Astrocyte (in vitro differentiated cells and primary cell): ENCODE results near the gene ETV1. TPM values are rescaled to one million over a fixed set of nuclear protein-coding genes. Genes with fewer than 3 reads are reported as not detected.

Source experiments
- DNase-seq: peaks from one replicate; pipeline ENCODE4 v3.0.0-alpha.2; 2010; ENCODE audit warnings: low read depth
- FAIRE-seq: peaks from 2 replicates; lab custom pipeline; 2011; peaks lifted over from hg19 to GRCh38; lab: Jason Lieb, UNC
- H2AFZ ChIP-seq: 2 replicates; pipeline ENCODE4 v1.6.0; 2012; ENCODE audit warnings: low read depth, low read length, inconsistent platforms
- H3K27ac ChIP-seq: 2 replicates; pipeline ENCODE4 v1.5.1; 2011; ENCODE audit warnings: low read depth, low read length, inconsistent platforms
- H3K27me3 ChIP-seq: 2 replicates; pipeline ENCODE4 v1.6.0; 2011; ENCODE audit warnings: low read length, inconsistent platforms; ENCODE audit not compliant: insufficient read depth
- H3K36me3 ChIP-seq: 2 replicates; pipeline ENCODE4 v1.5.1; 2011; ENCODE audit warnings: low read length, inconsistent platforms; ENCODE audit not compliant: insufficient read depth
- H3K4me1 ChIP-seq: 2 replicates; pipeline ENCODE4 v1.5.1; 2011; ENCODE audit warnings: low read length, inconsistent platforms; ENCODE audit not compliant: insufficient read depth
- H3K4me2 ChIP-seq: 2 replicates; pipeline ENCODE4 v1.6.0; 2012; ENCODE audit warnings: low read length, inconsistent platforms
- H3K4me3 ChIP-seq: 2 replicates; pipeline ENCODE4 v1.5.1; 2011; ENCODE audit warnings: low read depth, mild to moderate bottlenecking, low read length, inconsistent platforms; ENCODE audit not compliant: insufficient read depth
- H3K79me2 ChIP-seq: 2 replicates; pipeline ENCODE4 v1.6.0; 2012; ENCODE audit warnings: mild to moderate bottlenecking, low read length, inconsistent platforms; ENCODE audit not compliant: insufficient read depth
- H3K9ac ChIP-seq: 2 replicates; pipeline ENCODE4 v1.6.0; 2012; ENCODE audit warnings: mild to moderate bottlenecking, low read length, inconsistent platforms
- H3K9me3 ChIP-seq: 2 replicates; pipeline ENCODE4 v1.5.1; 2012; ENCODE audit warnings: low read depth, mild to moderate bottlenecking, low read length, inconsistent platforms; ENCODE audit not compliant: insufficient read depth
- H4K20me1 ChIP-seq: 2 replicates; pipeline ENCODE4 v1.6.0; 2012; ENCODE audit warnings: low read length, inconsistent platforms; ENCODE audit not compliant: insufficient read depth
- H3K27ac Mint-ChIP-seq: one replicate; pipeline ENCODE4 v1.8.0; 2021; ENCODE audit warnings: mild to moderate bottlenecking, mixed read lengths; ENCODE audit not compliant: unreplicated experiment
- H3K27me3 Mint-ChIP-seq: one replicate; pipeline ENCODE4 v1.8.0; 2021; ENCODE audit warnings: low read depth, mixed read lengths; ENCODE audit not compliant: unreplicated experiment
- H3K36me3 Mint-ChIP-seq: one replicate; pipeline ENCODE4 v1.8.0; 2021; ENCODE audit warnings: low read depth, mixed read lengths; ENCODE audit not compliant: unreplicated experiment
- H3K4me1 Mint-ChIP-seq: one replicate; pipeline ENCODE4 v1.8.0; 2021; ENCODE audit warnings: low read depth, mixed read lengths; ENCODE audit not compliant: unreplicated experiment
- H3K4me3 Mint-ChIP-seq: one replicate; pipeline ENCODE4 v1.8.0; 2021; ENCODE audit warnings: mild to moderate bottlenecking, moderate library complexity, mixed read lengths; ENCODE audit not compliant: unreplicated experiment
- H3K9me3 Mint-ChIP-seq: one replicate; pipeline ENCODE4 v1.8.0; 2021; ENCODE audit warnings: mild to moderate bottlenecking, mixed read lengths; ENCODE audit not compliant: unreplicated experiment
- CTCF ChIP-seq: IDR thresholded peaks from 2 replicates; pipeline ENCODE4 v1.5.1; 2011; ENCODE audit warnings: low read depth, mild to moderate bottlenecking, inconsistent platforms, low read length, moderate library complexity; ENCODE audit not compliant: insufficient read depth
- EZH2 ChIP-seq: IDR thresholded peaks from 2 replicates; pipeline ENCODE4 v1.6.1; 2012; ENCODE audit warnings: mild to moderate bottlenecking, low read length, inconsistent platforms; ENCODE audit not compliant: insufficient read depth
- total RNA-seq: library from RNA; stranded (reverse); gene quantifications from 2 replicates; pipeline ENCODE4 v1.2.1, GENCODE V29; 2021

Gene ETV1
- total RNA-seq, 1 donor from 2014 or later, result 12.6 TPM

DNA sequence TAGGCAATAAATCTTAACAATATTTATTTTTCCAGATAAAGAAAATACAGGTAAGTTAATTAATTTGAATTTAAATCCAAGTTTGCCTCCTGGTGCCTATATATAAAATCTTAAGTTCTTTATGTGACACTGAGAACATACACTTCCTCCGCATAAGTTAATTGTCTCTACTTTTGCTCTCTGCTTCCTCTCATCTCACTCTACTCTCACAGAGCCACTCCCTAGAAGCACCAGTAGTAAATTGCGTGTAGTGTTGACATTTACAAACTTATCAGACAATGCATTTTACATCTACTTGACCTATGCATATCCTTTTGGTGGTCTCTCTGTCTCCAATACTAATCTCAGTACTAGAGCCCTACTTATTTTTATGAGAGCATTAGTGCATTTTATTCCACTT lies 144.5 kb downstream of the ETV1 start:
- TF ChIP-seq CTCF (no peak), EZH2 (no peak)
- H3K4me2 ChIP-seq, result no peak overlapping the region
- FAIRE-seq (no peak), DNase-seq (no peak)
- no peak overlapping the region for H3K9ac ChIP-seq
- Mint-ChIP-seq H3K9me3 (no peaks in the 10 kb centered on the region), H3K4me1 (peaks cover 6% of the 10 kb centered on the region), H3K36me3 (no peaks in the 10 kb centered on the region), H3K4me3 (no peak overlapping the region), H3K27ac (no peak overlapping the region), H3K27me3 (no peaks in the 10 kb centered on the region)
- H3K27me3 ChIP-seq, result no peaks in the 10 kb centered on the region
- H3K79me2 ChIP-seq, result no peaks in the 10 kb centered on the region
- H3K36me3 ChIP-seq, result no peaks in the 10 kb centered on the region
- no peak overlapping the region for H3K4me3 ChIP-seq
- no peaks in the 10 kb centered on the region for H4K20me1 ChIP-seq
- no peak overlapping the region for H2AFZ ChIP-seq
- peaks cover 11% of the 10 kb centered on the region for H3K4me1 ChIP-seq
- H3K27ac ChIP-seq, result no peak overlapping the region
- no peaks in the 10 kb centered on the region for H3K9me3 ChIP-seq

DNA sequence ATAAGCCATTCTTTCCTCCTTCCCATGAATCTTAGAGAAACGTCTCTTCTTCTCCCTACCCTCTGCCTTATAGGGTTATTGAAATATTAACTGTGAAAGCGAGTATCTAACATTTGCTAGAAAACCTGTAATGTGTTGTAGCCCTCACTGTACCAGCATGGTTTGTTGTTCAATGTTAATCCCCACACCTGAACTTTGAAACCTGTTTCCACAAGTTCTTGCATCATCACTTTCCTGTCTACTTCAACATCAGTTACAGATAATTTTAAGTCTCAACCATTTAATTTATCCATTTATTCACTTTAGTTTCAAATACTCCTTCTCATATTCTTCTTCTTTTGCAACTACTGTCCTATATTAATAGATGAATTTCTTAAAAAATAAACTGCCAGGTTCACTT lies 148.2 kb downstream of the ETV1 start:
- no peak overlapping the region for H3K27ac Mint-ChIP-seq
- H3K79me2 ChIP-seq, result no peaks in the 10 kb centered on the region
- no peak overlapping the region for H3K27ac ChIP-seq
- H3K4me3 ChIP-seq, result no peak overlapping the region
- H3K4me3 Mint-ChIP-seq, result no peak overlapping the region
- H2AFZ ChIP-seq, result no peak overlapping the region
- no peaks in the 10 kb centered on the region for H3K4me1 Mint-ChIP-seq
- no peaks in the 10 kb centered on the region for H4K20me1 ChIP-seq
- no peak overlapping the region for H3K4me2 ChIP-seq
- H3K27me3 ChIP-seq, result no peaks in the 10 kb centered on the region
- no peak overlapping the region for H3K9ac ChIP-seq
- H3K9me3 Mint-ChIP-seq, result no peaks in the 10 kb centered on the region
- no peaks in the 10 kb centered on the region for H3K27me3 Mint-ChIP-seq
- TF ChIP-seq EZH2, result no peak
- TF ChIP-seq CTCF, result no peak
- H3K9me3 ChIP-seq, result no peaks in the 10 kb centered on the region
- FAIRE-seq (no peak), DNase-seq (no peak)
- no peaks in the 10 kb centered on the region for H3K36me3 Mint-ChIP-seq
- no peaks in the 10 kb centered on the region for H3K36me3 ChIP-seq
- no peaks in the 10 kb centered on the region for H3K4me1 ChIP-seq
